Measurements from ENCODE around the gene ARMH3. TPM values are rescaled to one million over a fixed set of nuclear protein-coding genes. Genes with fewer than 3 reads are reported as not detected.

Gene ARMH3
- total RNA-seq, 4 donors from 2014 or later: 9.7 to 14.9 (median 13.4) TPM

DNA sequence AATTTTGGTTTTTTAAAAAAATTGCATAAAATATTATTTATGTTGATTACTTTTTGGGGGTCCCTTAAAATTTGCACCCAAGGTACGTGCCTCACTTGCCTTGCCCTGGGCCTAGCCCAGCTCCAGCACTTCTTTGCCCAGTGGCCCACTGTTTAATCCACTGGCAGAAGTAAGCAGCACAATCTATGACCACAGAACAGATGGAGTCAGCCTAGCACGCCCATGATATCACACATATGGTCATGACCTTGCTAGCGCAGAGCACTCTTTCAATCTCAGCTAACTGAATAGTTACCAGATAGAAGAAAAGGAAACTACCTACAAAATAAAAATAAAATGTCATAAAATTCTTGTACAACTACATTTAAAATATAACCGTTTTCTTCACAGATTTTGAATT lies 243.4 kb downstream of the ARMH3 start:
- Histone ChIP-seq H3K4me1 (peaks cover 32 to 37% of the 10 kb centered on the region in 2 donors), H3K27ac (no peak overlapping the region)
- no peak for ATAC-seq

DNA sequence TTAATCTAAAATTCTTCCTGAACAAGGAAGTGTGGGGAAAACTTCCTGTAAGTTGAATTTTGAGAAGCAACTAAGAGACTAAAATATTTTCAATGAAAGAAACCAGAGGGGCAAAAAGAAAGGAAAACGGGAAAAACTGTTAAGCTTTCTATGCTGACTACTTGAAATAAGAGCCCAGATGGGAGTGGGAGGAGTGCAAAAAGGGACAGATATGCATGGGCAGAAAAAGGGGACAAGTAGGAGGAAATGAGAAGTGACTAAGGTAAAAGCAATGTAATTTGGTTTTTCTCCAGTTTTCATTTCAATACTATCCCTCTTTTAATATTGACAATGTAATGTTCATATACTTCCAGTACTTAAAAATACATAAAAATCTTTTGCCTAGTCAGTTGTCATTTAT lies 248.8 kb downstream of the ARMH3 start:
- intact Hi-C loops (cut with DNase I; ENCODE audit: low total_unique reads): no loop called here
- H3K27ac ChIP-seq: no peak overlapping the region
- in situ Hi-C loops (cut with MboI; ENCODE audit: low sequenced_read_pairs in 4 of 4): no loop called here
- peaks cover 6 to 82% of the 10 kb centered on the region in 2 donors for H3K36me3 ChIP-seq
- no peak overlapping the region for H3K4me3 ChIP-seq
- ATAC-seq (no peak), DNase-seq (no peak)
- peaks cover 0 to 4% of the 10 kb centered on the region in 2 donors for H3K4me1 ChIP-seq
- H3K9me3 ChIP-seq: no peaks in the 10 kb centered on the region
- no peaks in the 10 kb centered on the region for H3K27me3 ChIP-seq
- TF ChIP-seq POLR2A (IDR thresholded peaks at IDR 0.05): no peak
- TF ChIP-seq, protein P1, sequence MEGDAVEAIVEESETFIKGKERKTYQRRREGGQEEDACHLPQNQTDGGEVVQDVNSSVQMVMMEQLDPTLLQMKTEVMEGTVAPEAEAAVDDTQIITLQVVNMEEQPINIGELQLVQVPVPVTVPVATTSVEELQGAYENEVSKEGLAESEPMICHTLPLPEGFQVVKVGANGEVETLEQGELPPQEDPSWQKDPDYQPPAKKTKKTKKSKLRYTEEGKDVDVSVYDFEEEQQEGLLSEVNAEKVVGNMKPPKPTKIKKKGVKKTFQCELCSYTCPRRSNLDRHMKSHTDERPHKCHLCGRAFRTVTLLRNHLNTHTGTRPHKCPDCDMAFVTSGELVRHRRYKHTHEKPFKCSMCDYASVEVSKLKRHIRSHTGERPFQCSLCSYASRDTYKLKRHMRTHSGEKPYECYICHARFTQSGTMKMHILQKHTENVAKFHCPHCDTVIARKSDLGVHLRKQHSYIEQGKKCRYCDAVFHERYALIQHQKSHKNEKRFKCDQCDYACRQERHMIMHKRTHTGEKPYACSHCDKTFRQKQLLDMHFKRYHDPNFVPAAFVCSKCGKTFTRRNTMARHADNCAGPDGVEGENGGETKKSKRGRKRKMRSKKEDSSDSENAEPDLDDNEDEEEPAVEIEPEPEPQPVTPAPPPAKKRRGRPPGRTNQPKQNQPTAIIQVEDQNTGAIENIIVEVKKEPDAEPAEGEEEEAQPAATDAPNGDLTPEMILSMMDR (IDR thresholded peaks at IDR 0.05 in 4 of 5, conservative IDR thresholded peaks at IDR 0.05 in 1 of 5): no peak

More for the DNA sequence above, 243.4 kb downstream of the ARMH3 start:
- Histone ChIP-seq H3K27me3 (no peaks in the 10 kb centered on the region), H3K36me3 (peaks cover 0 to 34% of the 10 kb centered on the region in 2 donors), H3K9me3 (no peaks in the 10 kb centered on the region), H3K4me3 (no peak overlapping the region)
- intact Hi-C loops (cut with DNase I; ENCODE audit: low total_unique reads) (loop anchor here (10.0 kb wide), 2 partner anchors 458 to 1278 kb away; partner anchors contain the start of genes BTRC and HIF1AN), in situ Hi-C loops (cut with MboI; ENCODE audit: low sequenced_read_pairs in 4 of 4) (no loop called here)
- TF ChIP-seq, protein P1 (IDR thresholded peaks at IDR 0.05 in 4 of 5, conservative IDR thresholded peaks at IDR 0.05 in 1 of 5): no peak
- TF ChIP-seq POLR2A (IDR thresholded peaks at IDR 0.05): no peak
- no peak for DNase-seq

DNA sequence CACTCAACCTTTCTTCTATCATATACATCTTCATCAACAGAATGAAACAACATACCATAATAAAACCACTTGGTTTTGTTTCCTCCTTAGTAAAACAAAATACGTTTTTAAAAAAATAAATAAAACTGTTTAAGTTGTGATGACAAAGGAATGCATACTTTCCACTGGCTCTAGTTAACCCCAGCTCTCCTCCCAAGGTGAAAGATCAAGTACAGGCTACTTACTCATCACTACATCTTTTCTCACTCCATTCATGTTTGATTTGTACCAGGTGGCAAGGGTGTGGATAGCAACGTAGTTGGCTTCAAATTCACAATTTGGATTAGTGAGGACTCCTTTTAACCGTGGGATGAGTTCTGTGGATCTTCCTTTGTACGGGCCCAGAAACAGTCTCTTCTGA lies 252.5 kb downstream of the ARMH3 start:
- ATAC-seq (no peak), DNase-seq (no peak)
- Histone ChIP-seq H3K36me3 (peaks cover 6 to 97% of the 10 kb centered on the region in 2 donors), H3K4me3 (no peak overlapping the region), H3K27ac (no peak overlapping the region), H3K9me3 (no peaks in the 10 kb centered on the region), H3K4me1 (no peaks in the 10 kb centered on the region), H3K27me3 (no peaks in the 10 kb centered on the region)
- in situ Hi-C loops (cut with MboI; ENCODE audit: low sequenced_read_pairs in 4 of 4): no loop called here
- intact Hi-C loops (cut with DNase I; ENCODE audit: low total_unique reads): no loop called here
- TF ChIP-seq, protein P1 (IDR thresholded peaks at IDR 0.05 in 4 of 5, conservative IDR thresholded peaks at IDR 0.05 in 1 of 5): no peak
- no peak for TF ChIP-seq POLR2A (IDR thresholded peaks at IDR 0.05)

DNA sequence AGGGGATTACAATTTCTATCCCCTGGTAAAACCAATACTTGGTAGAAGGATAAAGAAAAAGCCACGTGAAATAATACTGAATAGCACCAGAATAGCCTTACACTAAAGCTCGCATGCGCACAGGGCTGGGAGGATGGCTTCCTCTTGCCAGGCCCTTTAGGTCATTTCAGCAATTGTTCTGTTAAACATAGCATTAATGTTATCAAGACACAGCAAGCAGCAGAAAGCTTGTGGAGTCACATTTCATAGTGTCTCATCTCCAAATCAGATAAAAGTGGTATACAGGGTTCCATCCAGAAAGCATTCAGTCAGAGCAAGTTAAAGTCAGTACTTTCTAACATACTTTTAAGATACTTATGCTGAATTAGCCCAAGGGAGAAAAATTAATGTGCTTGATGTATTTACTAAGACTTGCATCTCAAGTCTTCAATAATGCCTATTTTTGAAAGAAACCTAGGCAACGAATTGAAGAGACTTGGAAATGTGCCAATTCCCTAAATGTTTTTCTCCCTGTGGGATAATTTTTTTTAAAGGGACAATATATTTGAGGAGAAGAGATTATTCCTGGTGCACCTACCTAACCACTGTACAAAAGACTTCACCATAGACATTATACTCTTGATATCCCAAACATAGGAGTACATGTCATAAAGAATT lies 258.4 kb downstream of the ARMH3 start:
- H3K4me3 ChIP-seq: no peak overlapping the region
- intact Hi-C loops (cut with DNase I; ENCODE audit: low total_unique reads): no loop called here
- H3K27me3 ChIP-seq: no peaks in the 10 kb centered on the region
- H3K27ac ChIP-seq: no peak overlapping the region
- ATAC-seq (no peak), DNase-seq (no peak)
- H3K36me3 ChIP-seq: peaks cover 2 to 99% of the 10 kb centered on the region in 2 donors
- TF ChIP-seq, protein P1 (IDR thresholded peaks at IDR 0.05 in 4 of 5, conservative IDR thresholded peaks at IDR 0.05 in 1 of 5): no peak
- TF ChIP-seq POLR2A (IDR thresholded peaks at IDR 0.05): no peak
- H3K9me3 ChIP-seq: no peaks in the 10 kb centered on the region
- in situ Hi-C loops (cut with MboI; ENCODE audit: low sequenced_read_pairs in 4 of 4): no loop called here
- H3K4me1 ChIP-seq: no peaks in the 10 kb centered on the region

Other genes with a start within 250 kb of the ARMH3 start
- gene OGA, start 237.7 kb downstream of the ARMH3 start, total RNA-seq: 10 to 100 TPM; 25.8 to 85.5 (median 48.3) TPM
- gene KCNIP2, start 212.4 kb downstream of the ARMH3 start, total RNA-seq: 1 to 10 TPM in 1 of 4 donors, under 1 TPM in 2, not detected in 1; 0.33 to 2.4 (median 0.39) TPM
- gene HPS6, start 9.2 kb upstream of the ARMH3 start, total RNA-seq: 10 to 100 TPM; 12.7 to 21.8 (median 19.4) TPM
- gene LDB1, start 64.2 kb upstream of the ARMH3 start, total RNA-seq: 10 to 100 TPM; 15.9 to 32.7 (median 28.6) TPM
- 10 to 100 TPM; 13.3 to 26.5 (median 17.1) TPM for gene PPRC1, start 76.9 kb upstream of the ARMH3 start, total RNA-seq
- gene NOLC1, start 96.2 kb upstream of the ARMH3 start, total RNA-seq: 10 to 100 TPM; 37.2 to 76.7 (median 71.1) TPM
- gene ELOVL3, start 170.1 kb upstream of the ARMH3 start, total RNA-seq: under 1 TPM in 1 of 4 donors, not detected in 3; 0.51 TPM
- gene PITX3, start 185.3 kb upstream of the ARMH3 start, total RNA-seq: 1 to 10 TPM; 4.2 to 8.9 (median 6.5) TPM
- gene GBF1, start 189.4 kb upstream of the ARMH3 start, total RNA-seq: 10 to 100 TPM; 31.4 to 64.2 (median 58.7) TPM

All from gastrocnemius medialis (tissue), 4 donors.